M059J (cell line): ENCODE measurements around the gene ART4. TPM values are rescaled to one million over a fixed set of nuclear protein-coding genes. Genes with fewer than 3 reads are reported as not detected.

ENCODE experiments used
- DNase-seq: peaks from one replicate; pipeline ENCODE4 v3.0.0-alpha.2; 2012; ENCODE audit warnings: low read depth
- total RNA-seq: library from RNA; depleted of rRNA; stranded (reverse); fragments of >200 nt; shearing (Covaris generic); gene quantifications from 2 replicates; pipeline ENCODE4 v1.2.3, GENCODE V29; 2014; rRNA removed

ART4 gene
- total RNA-seq, 1 experiment from 2014 or later, result not detected

GRCh38 chr12:14810953-14811483, 32.3 kb downstream of the ART4 start:
- DNase-seq, result peak; percentile 52

GRCh38 chr12:14810167-14810952, 33.0 kb downstream of the ART4 start:
- no peak for DNase-seq

GRCh38 chr12:14803830-14804160, 39.5 kb downstream of the ART4 start:
- DNase-seq, result no peak

GRCh38 chr12:14803011-14803829, 40.1 kb downstream of the ART4 start, which contains the start of the genes C12orf60 and WBP11:
C12orf60 (plus strand) TSS chr12:14803670; CDS start chr12:14822936, 19,266 bp downstream.
WBP11 (minus strand) TSS chr12:14803478; CDS start chr12:14801383, 2,095 bp downstream.
- DNase-seq, result peak; percentile 100

GRCh38 chr12:14802721-14803010, 40.7 kb downstream of the ART4 start:
- no peak for DNase-seq

- DNase-seq, result no peak
Measured at GRCh38 chr12:14802247-14802646, 41.1 kb downstream of the ART4 start.

- no peak for DNase-seq
Measured at GRCh38 chr12:14795028-14795448, 48.3 kb downstream of the ART4 start.

- DNase-seq, result no peak
Measured at GRCh38 chr12:14785568-14785967, 57.8 kb downstream of the ART4 start.

- DNase-seq, result no peak
Measured at GRCh38 chr12:14784471-14784870, 58.9 kb downstream of the ART4 start.

GRCh38 chr12:14782756-14783155, 60.6 kb downstream of the ART4 start:
- DNase-seq, result no peak

GRCh38 chr12:14781563-14781962, 61.8 kb downstream of the ART4 start:
- no peak for DNase-seq

- no peak for DNase-seq
Measured at GRCh38 chr12:14780859-14781258, 62.5 kb downstream of the ART4 start.

- no peak for DNase-seq
Measured at GRCh38 chr12:14779834-14780233, 63.5 kb downstream of the ART4 start.

- peak; percentile 65 for DNase-seq
Measured at GRCh38 chr12:14777271-14777670, 66.1 kb downstream of the ART4 start.

GRCh38 chr12:14776236-14776961, 66.9 kb downstream of the ART4 start:
- DNase-seq, result peak; percentile 35

- DNase-seq, result peak; percentile 42
Measured at GRCh38 chr12:14775636-14775980, 67.7 kb downstream of the ART4 start.

Other genes starting within 250 kb of the ART4 start
- not detected in 2 replicates for gene GUCY2C, start 146.9 kb downstream of the ART4 start, total RNA-seq
- gene WBP11, start 40.0 kb downstream of the ART4 start, total RNA-seq, result 22.1 and 27.4 TPM in 2 replicates
- 0.69 and 2.0 TPM in 2 replicates for gene C12orf60, start 39.9 kb downstream of the ART4 start, total RNA-seq
- gene SMCO3, start 29.3 kb downstream of the ART4 start, total RNA-seq, result not detected in 2 replicates
- gene MGP, start 42.3 kb upstream of the ART4 start, total RNA-seq, result 12.6 and 15.5 TPM in 2 replicates
- not detected in 2 replicates for gene ERP27, start 95.0 kb upstream of the ART4 start, total RNA-seq
- 14.9 and 17.7 TPM in 2 replicates for gene ARHGDIB, start 118.1 kb upstream of the ART4 start, total RNA-seq
- not detected in 2 replicates for gene PDE6H, start 129.5 kb upstream of the ART4 start, total RNA-seq